Panc1 (cell line): ENCODE data around the gene DEPDC5. TPM values are rescaled to one million over a fixed set of nuclear protein-coding genes. Genes with fewer than 3 reads are reported as not detected.

ENCODE experiments used
- ATAC-seq: fragments of 200-7000 bp; cut with Tn5 transposase; 2 replicates; pipeline ENCODE4 v1.9.1; 2020; ENCODE audit warnings: mild to moderate bottlenecking, moderate library complexity
- BruUV-seq: library from RNA; stranded (reverse); fragments of 400-500 nt; replicated peaks from 2 replicates; lab custom pipeline; 2021; lab: Mats Ljungman, UMichigan
- CTCF ChIA-PET: fragments of 300-600 bp; sonication (Branson Sonifier 250); formaldehyde crosslinking; loops from one replicate; lab custom pipeline; 2022; ENCODE audit warnings: antibody characterized with exemption; lab: Charles Lee
- POLR2A ChIA-PET: fragments of 300-600 bp; sonication (Branson Sonifier 250); formaldehyde crosslinking; loops from one replicate; lab custom pipeline; 2022; ENCODE audit warnings: antibody characterized with exemption; lab: Charles Lee
- DNase-seq: peaks from one replicate; pipeline ENCODE4 v3.0.0-alpha.2; 2010; ENCODE audit warnings: low read depth, low spot score
- H3K27ac ChIP-seq: 2 replicates; pipeline ENCODE4 v1.5.1; 2011; ENCODE audit warnings: mild to moderate bottlenecking, low read length, inconsistent platforms
- H3K27me3 ChIP-seq: fragments of 200-500 bp; sonication (Bioruptor generic); 2 replicates; pipeline ENCODE4 v1.6.0; 2014; ENCODE audit warnings: low read length, inconsistent platforms; ENCODE audit not compliant: control insufficient read depth, insufficient read depth
- H3K36me3 ChIP-seq: fragments of 200-500 bp; sonication (Bioruptor generic); 2 replicates; pipeline ENCODE4 v1.5.1; 2014; ENCODE audit warnings: inconsistent platforms, mild to moderate bottlenecking, low read length, moderate library complexity; ENCODE audit not compliant: control insufficient read depth, insufficient read depth
- H3K4me1 ChIP-seq: 2 replicates; pipeline ENCODE4 v1.5.1; 2011; ENCODE audit warnings: inconsistent platforms, mild to moderate bottlenecking, low read length, moderate library complexity; ENCODE audit not compliant: control insufficient read depth, insufficient read depth
- H3K4me3 ChIP-seq, 2 experiments: 2 replicates each; pipeline ENCODE4 v1.5.1; 2011 to 2012; ENCODE audit warnings: low read depth in 2 of 2, low read length in 2 of 2, mild to moderate bottlenecking in 2 of 2, inconsistent platforms in 1 of 2, moderate library complexity in 1 of 2
- H3K9me3 ChIP-seq: fragments of 200-500 bp; sonication (Bioruptor generic); 2 replicates; pipeline ENCODE4 v1.5.1; 2014; ENCODE audit warnings: low read depth, mild to moderate bottlenecking, inconsistent platforms, low read length, moderate library complexity; ENCODE audit not compliant: control insufficient read depth, insufficient read depth
- CTCF ChIP-seq: fragments of 450-650 bp; IDR thresholded peaks from 2 replicates; pipeline ENCODE4 v1.5.1; 2017; ENCODE audit warnings: mild to moderate bottlenecking
- POLR2AphosphoS5 ChIP-seq: IDR thresholded peaks from 2 replicates; pipeline ENCODE4 v1.6.1; 2012; ENCODE audit warnings: mild to moderate bottlenecking, low read depth, low read length, moderate library complexity
- REST ChIP-seq, 2 experiments: IDR thresholded peaks; 2 replicates each; pipeline ENCODE4 v1.6.1; 2011 to 2012; ENCODE audit warnings: low read depth in 2 of 2, control low read depth in 1 of 2, low read length in 1 of 2, mild to moderate bottlenecking in 1 of 2, moderate library complexity in 1 of 2; ENCODE audit not compliant: insufficient read depth in 1 of 2
- SIN3A ChIP-seq: IDR thresholded peaks from 2 replicates; pipeline ENCODE4 v1.6.1; 2012; ENCODE audit warnings: low read depth, mild to moderate bottlenecking, low read length, moderate library complexity, borderline replicate concordance; ENCODE audit not compliant: insufficient read depth
- TCF7L2 ChIP-seq: IDR thresholded peaks from 2 replicates; pipeline ENCODE4 v1.6.1; 2011; ENCODE audit warnings: mild to moderate bottlenecking, low read depth, low read length, inconsistent platforms
- in situ Hi-C: cut with HindIII; loops from 2 replicates; pipeline ENCODE4 v1.10.0; 2016; ENCODE audit warnings: low sequenced_read_pairs, low pct_unique_long_range_greater_than_20kb
- intact Hi-C: fragments of 100-400 bp; cut with micrococcal nuclease; formaldehyde crosslinking; loops from one replicate; pipeline ENCODE4 v1.10.0; 2022; ENCODE audit not compliant: unreplicated experiment
- total RNA-seq: library from RNA; stranded (reverse); gene quantifications from one replicate; pipeline ENCODE4 v1.2.1, GENCODE V29; 2021; ENCODE audit not compliant: unreplicated experiment

The DEPDC5 gene
- total RNA-seq, 1 experiment from 2014 or later, result 20.2 TPM

- H3K36me3 ChIP-seq, result peaks cover 8% of the 10 kb centered on the region
- ChIA-PET POLR2A (no interaction called here), CTCF (interaction anchor here (0.5 kb wide), 1 partner anchor 142 kb away, joined by 4 read pairs; no protein-coding TSS in a partner anchor)
- H3K27ac ChIP-seq, result no peak overlapping the region
- ATAC-seq (no peak), DNase-seq (no peak)
- no peak for TF ChIP-seq SIN3A
- no peak for TF ChIP-seq TCF7L2
- no peak for TF ChIP-seq REST (IDR thresholded peaks at IDR 0.05; ENCODE audit: insufficient read depth in 1 of 2, low read depth in 2 of 2, low read length in 1 of 2)
- no peak for TF ChIP-seq CTCF
- TF ChIP-seq POLR2AphosphoS5, result no peak
- no peak overlapping the region for H3K4me3 ChIP-seq
- no peaks in the 10 kb centered on the region for H3K27me3 ChIP-seq
- in situ Hi-C loops, result no loop called here
- H3K9me3 ChIP-seq, result no peaks in the 10 kb centered on the region
- intact Hi-C loops, result no loop called here
- no TSS peak for BruUV-seq
- no peaks in the 10 kb centered on the region for H3K4me1 ChIP-seq
Observed at GRCh38 chr22:31818481-31819392, 64.9 kb downstream of the DEPDC5 start.

- BruUV-seq, result no TSS peak
- Histone ChIP-seq H3K9me3 (no peaks in the 10 kb centered on the region), H3K4me3 (no peak overlapping the region), H3K27me3 (no peaks in the 10 kb centered on the region), H3K36me3 (peaks cover 8% of the 10 kb centered on the region), H3K27ac (no peak overlapping the region), H3K4me1 (no peaks in the 10 kb centered on the region)
- POLR2A ChIA-PET, result no interaction called here
- intact Hi-C loops, result no loop called here
- ATAC-seq, result no peak
- TF ChIP-seq SIN3A (no peak), CTCF (no peak), TCF7L2 (no peak), POLR2AphosphoS5 (no peak), REST (IDR thresholded peaks at IDR 0.05; ENCODE audit: insufficient read depth in 1 of 2, low read depth in 2 of 2, low read length in 1 of 2) (no peak)
- no peak for DNase-seq
- CTCF ChIA-PET, result no interaction called here
- in situ Hi-C loops, result no loop called here
Observed at GRCh38 chr22:31820655-31821054, 66.8 kb downstream of the DEPDC5 start.
